Neural cell (in vitro differentiated cells): ENCODE measurements around the gene CD177. TPM values are rescaled to one million over a fixed set of nuclear protein-coding genes. Genes with fewer than 3 reads are reported as not detected.
"Not testable (repeated sequence)": the region's sequence is repeated elsewhere in the genome, so short reads cannot be mapped to it uniquely, and the experiment has no call there.

Experiments used
- H2AFZ ChIP-seq: fragments of 200-600, 300-800 bp; sonication (generic), shearing (Covaris generic); 2 replicates; pipeline ENCODE4 v1.6.0; 2014; ENCODE audit warnings: low read depth, mild to moderate bottlenecking, antibody characterized with exemption, low read length, moderate library complexity
- H3F3A ChIP-seq: fragments of 200-600 bp; shearing (Covaris generic); 2 replicates; pipeline ENCODE4 v1.6.1; 2016; ENCODE audit warnings: mild to moderate bottlenecking, moderate library complexity, mixed read lengths, antibody characterized with exemption, low read length; ENCODE audit not compliant: insufficient read depth, poor library complexity, severe bottlenecking
- H3K27ac ChIP-seq: fragments of 200-600, 300-800 bp; sonication (generic), shearing (Covaris generic); 2 replicates; pipeline ENCODE4 v1.5.1; 2014; ENCODE audit warnings: mild to moderate bottlenecking, low read length, moderate library complexity
- H3K27me3 ChIP-seq: fragments of 300-800, 200-600 bp; sonication (generic), shearing (Covaris generic); 2 replicates; pipeline ENCODE4 v1.6.0; 2014; ENCODE audit warnings: mild to moderate bottlenecking, low read depth, low read length, moderate library complexity; ENCODE audit not compliant: insufficient read depth
- H3K36me3 ChIP-seq: fragments of 300-800, 200-600 bp; sonication (generic), shearing (Covaris generic); 2 replicates; pipeline ENCODE4 v1.5.1; 2014; ENCODE audit warnings: mild to moderate bottlenecking, antibody characterized with exemption, low read length, moderate library complexity; ENCODE audit not compliant: insufficient read depth
- H3K4me2 ChIP-seq: fragments of 300-800, 200-600 bp; sonication (generic), shearing (Covaris generic); 2 replicates; pipeline ENCODE4 v1.6.0; 2014; ENCODE audit warnings: mild to moderate bottlenecking, low read length
- H3K4me3 ChIP-seq: fragments of 300-800, 200-600 bp; sonication (generic), shearing (Covaris generic); 2 replicates; pipeline ENCODE4 v1.5.1; 2014; ENCODE audit warnings: mild to moderate bottlenecking, low read length, moderate library complexity
- H3K79me2 ChIP-seq: fragments of 200-600 bp; shearing (Covaris generic); replicated peaks from 2 replicates; pipeline ENCODE4 v1.6.0; 2014; ENCODE audit warnings: mild to moderate bottlenecking, low read length, moderate library complexity; ENCODE audit not compliant: insufficient read depth
- H3K9ac ChIP-seq: fragments of 300-800, 200-600 bp; sonication (generic), shearing (Covaris generic); 2 replicates; pipeline ENCODE4 v1.6.1; 2016; ENCODE audit warnings: mild to moderate bottlenecking, low read length, mixed read lengths
- H3K9me2 ChIP-seq: fragments of 200-600 bp; shearing (Covaris generic); 2 replicates; pipeline ENCODE4 v1.6.1; 2016; ENCODE audit warnings: mild to moderate bottlenecking, low read length, mixed read lengths; ENCODE audit not compliant: insufficient read depth
- H3K9me3 ChIP-seq: fragments of 200-600, 300-800 bp; sonication (generic), shearing (Covaris generic); 2 replicates; pipeline ENCODE4 v1.6.1; 2016; ENCODE audit warnings: mild to moderate bottlenecking, mixed run types, low read length, moderate library complexity, mixed read lengths
- H4K20me1 ChIP-seq: fragments of 200-600 bp; shearing (Covaris generic); 2 replicates; pipeline ENCODE4 v1.6.1; 2016; ENCODE audit warnings: mild to moderate bottlenecking, mixed run types; ENCODE audit not compliant: insufficient read depth
- EP300 ChIP-seq: fragments of 450-650 bp; conservative IDR thresholded peaks from 2 replicates; pipeline ENCODE4 v1.6.1; 2014; ENCODE audit warnings: antibody characterized with exemption, mild to moderate bottlenecking, moderate library complexity; ENCODE audit not compliant: poor library complexity, severe bottlenecking
- EZH2 ChIP-seq: fragments of 200-600, 300-800 bp; shearing (Covaris generic), sonication (generic); IDR thresholded peaks from 2 replicates; pipeline ENCODE4 v1.6.1; 2014; ENCODE audit warnings: antibody characterized with exemption, low read length, borderline replicate concordance, mild to moderate bottlenecking; ENCODE audit not compliant: insufficient read depth, poor library complexity, severe bottlenecking
- POLR2AphosphoS5 ChIP-seq: IDR thresholded peaks from 2 replicates; pipeline ENCODE4 v1.6.1; 2012
- RAD21 ChIP-seq: fragments of 450-650 bp; conservative IDR thresholded peaks from 2 replicates; pipeline ENCODE4 v1.6.1; 2014; ENCODE audit warnings: antibody characterized with exemption, mild to moderate bottlenecking, moderate library complexity
- TAF1 ChIP-seq: IDR thresholded peaks from 2 replicates; pipeline ENCODE4 v1.6.1; 2012; ENCODE audit warnings: low read depth
- polyA plus RNA-seq: library from polyadenylated mRNA; depleted of rRNA; stranded (reverse); fragments of >200 nt; gene quantifications from 2 replicates; pipeline ENCODE4 v1.2.3, GENCODE V29; 2014
- TF ChIP-seq, protein P1 (sequence below): fragments of 450-650 bp; IDR thresholded peaks from 2 replicates; pipeline ENCODE4 v1.5.1; 2014; ENCODE audit warnings: antibody characterized with exemption, mild to moderate bottlenecking, moderate library complexity; ENCODE audit not compliant: poor library complexity, severe bottlenecking
- TF ChIP-seq, protein P2 (sequence below): IDR thresholded peaks from 2 replicates; pipeline ENCODE4 v1.6.1; 2012; ENCODE audit warnings: borderline replicate concordance

Gene CD177
- polyA plus RNA-seq, 1 donor from 2014 or later, result not detected

GRCh38 chr19:43380008-43380407, 26.5 kb downstream of the CD177 start:
- H3K9ac ChIP-seq, result no peak overlapping the region
- H2AFZ ChIP-seq, result no peak overlapping the region
- H3F3A ChIP-seq, result no peaks in the 10 kb centered on the region
- no peaks in the 10 kb centered on the region for H3K36me3 ChIP-seq
- no peak overlapping the region for H3K4me2 ChIP-seq
- no peak for TF ChIP-seq RAD21
- TF ChIP-seq, protein P1, sequence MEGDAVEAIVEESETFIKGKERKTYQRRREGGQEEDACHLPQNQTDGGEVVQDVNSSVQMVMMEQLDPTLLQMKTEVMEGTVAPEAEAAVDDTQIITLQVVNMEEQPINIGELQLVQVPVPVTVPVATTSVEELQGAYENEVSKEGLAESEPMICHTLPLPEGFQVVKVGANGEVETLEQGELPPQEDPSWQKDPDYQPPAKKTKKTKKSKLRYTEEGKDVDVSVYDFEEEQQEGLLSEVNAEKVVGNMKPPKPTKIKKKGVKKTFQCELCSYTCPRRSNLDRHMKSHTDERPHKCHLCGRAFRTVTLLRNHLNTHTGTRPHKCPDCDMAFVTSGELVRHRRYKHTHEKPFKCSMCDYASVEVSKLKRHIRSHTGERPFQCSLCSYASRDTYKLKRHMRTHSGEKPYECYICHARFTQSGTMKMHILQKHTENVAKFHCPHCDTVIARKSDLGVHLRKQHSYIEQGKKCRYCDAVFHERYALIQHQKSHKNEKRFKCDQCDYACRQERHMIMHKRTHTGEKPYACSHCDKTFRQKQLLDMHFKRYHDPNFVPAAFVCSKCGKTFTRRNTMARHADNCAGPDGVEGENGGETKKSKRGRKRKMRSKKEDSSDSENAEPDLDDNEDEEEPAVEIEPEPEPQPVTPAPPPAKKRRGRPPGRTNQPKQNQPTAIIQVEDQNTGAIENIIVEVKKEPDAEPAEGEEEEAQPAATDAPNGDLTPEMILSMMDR, result no peak
- no peak for TF ChIP-seq POLR2AphosphoS5
- no peaks in the 10 kb centered on the region for H3K79me2 ChIP-seq
- no peaks in the 10 kb centered on the region for H3K27me3 ChIP-seq
- H4K20me1 ChIP-seq, result no peaks in the 10 kb centered on the region
- H3K27ac ChIP-seq, result no peak overlapping the region
- no peaks in the 10 kb centered on the region for H3K9me2 ChIP-seq
- no peaks in the 10 kb centered on the region for H3K9me3 ChIP-seq
- no peak overlapping the region for H3K4me3 ChIP-seq

GRCh38 chr19:43380771-43381386, 27.4 kb downstream of the CD177 start:
- Histone ChIP-seq H3K9me3 (no peaks in the 10 kb centered on the region), H3K36me3 (no peaks in the 10 kb centered on the region), H3K27ac (no peak overlapping the region), H2AFZ (no peak overlapping the region), H3K9me2 (no peaks in the 10 kb centered on the region), H3K4me2 (no peak overlapping the region), H3K79me2 (no peaks in the 10 kb centered on the region), H3K27me3 (no peaks in the 10 kb centered on the region), H4K20me1 (no peaks in the 10 kb centered on the region), H3K4me3 (no peak overlapping the region), H3F3A (no peaks in the 10 kb centered on the region), H3K9ac (no peak overlapping the region)
- TF ChIP-seq, protein P1, result no peak
- TF ChIP-seq, protein P2, sequence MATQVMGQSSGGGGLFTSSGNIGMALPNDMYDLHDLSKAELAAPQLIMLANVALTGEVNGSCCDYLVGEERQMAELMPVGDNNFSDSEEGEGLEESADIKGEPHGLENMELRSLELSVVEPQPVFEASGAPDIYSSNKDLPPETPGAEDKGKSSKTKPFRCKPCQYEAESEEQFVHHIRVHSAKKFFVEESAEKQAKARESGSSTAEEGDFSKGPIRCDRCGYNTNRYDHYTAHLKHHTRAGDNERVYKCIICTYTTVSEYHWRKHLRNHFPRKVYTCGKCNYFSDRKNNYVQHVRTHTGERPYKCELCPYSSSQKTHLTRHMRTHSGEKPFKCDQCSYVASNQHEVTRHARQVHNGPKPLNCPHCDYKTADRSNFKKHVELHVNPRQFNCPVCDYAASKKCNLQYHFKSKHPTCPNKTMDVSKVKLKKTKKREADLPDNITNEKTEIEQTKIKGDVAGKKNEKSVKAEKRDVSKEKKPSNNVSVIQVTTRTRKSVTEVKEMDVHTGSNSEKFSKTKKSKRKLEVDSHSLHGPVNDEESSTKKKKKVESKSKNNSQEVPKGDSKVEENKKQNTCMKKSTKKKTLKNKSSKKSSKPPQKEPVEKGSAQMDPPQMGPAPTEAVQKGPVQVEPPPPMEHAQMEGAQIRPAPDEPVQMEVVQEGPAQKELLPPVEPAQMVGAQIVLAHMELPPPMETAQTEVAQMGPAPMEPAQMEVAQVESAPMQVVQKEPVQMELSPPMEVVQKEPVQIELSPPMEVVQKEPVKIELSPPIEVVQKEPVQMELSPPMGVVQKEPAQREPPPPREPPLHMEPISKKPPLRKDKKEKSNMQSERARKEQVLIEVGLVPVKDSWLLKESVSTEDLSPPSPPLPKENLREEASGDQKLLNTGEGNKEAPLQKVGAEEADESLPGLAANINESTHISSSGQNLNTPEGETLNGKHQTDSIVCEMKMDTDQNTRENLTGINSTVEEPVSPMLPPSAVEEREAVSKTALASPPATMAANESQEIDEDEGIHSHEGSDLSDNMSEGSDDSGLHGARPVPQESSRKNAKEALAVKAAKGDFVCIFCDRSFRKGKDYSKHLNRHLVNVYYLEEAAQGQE, result no peak
- TF ChIP-seq RAD21 (no peak), EZH2 (no peak), EP300 (no peak), TAF1 (no peak)

- H3K4me2 ChIP-seq, H4K20me1 ChIP-seq, H3K36me3 ChIP-seq, H2AFZ ChIP-seq, H3K9me3 ChIP-seq, H3K9ac ChIP-seq, H3K27ac ChIP-seq, H3K79me2 ChIP-seq, H3K27me3 ChIP-seq, H3F3A ChIP-seq, H3K9me2 ChIP-seq, H3K4me3 ChIP-seq: not testable (repeated sequence)
Observed at GRCh38 chr19:43382586-43383216, 29.2 kb downstream of the CD177 start.

DNA sequence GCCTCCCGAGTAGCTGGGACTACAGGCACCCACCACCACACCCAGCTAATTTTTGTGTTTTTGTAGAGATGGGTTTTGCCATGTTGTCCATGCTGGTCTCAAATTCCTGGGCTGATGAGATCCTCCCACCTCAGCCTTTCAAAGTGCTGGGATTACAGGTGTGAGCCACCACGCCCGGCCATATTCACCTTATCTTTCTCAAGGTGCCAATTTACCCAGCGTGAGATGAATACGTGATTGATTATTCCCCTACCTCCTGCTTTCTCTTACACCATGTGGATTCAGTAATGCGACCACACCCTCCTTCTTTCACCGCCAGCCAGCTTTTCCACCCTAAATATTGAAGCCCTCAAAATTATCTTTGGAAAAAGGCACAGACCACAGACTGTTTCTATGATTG, 29.8 kb downstream of the CD177 start:
- not testable (repeated sequence) for H3K36me3 ChIP-seq, H2AFZ ChIP-seq, H3K9me3 ChIP-seq, H3F3A ChIP-seq, H3K9ac ChIP-seq, H3K4me3 ChIP-seq, H4K20me1 ChIP-seq, H3K27ac ChIP-seq, H3K27me3 ChIP-seq, H3K9me2 ChIP-seq, H3K4me2 ChIP-seq, H3K79me2 ChIP-seq
